Skeletal muscle tissue (tissue), 4 donors: ENCODE data around the gene TBC1D8. TPM values are rescaled to one million over a fixed set of nuclear protein-coding genes. Genes with fewer than 3 reads are reported as not detected.

ENCODE experiments used
- H3K27ac ChIP-seq: one replicate; pipeline ENCODE4 v1.7.0; 2013; ENCODE audit warnings: mild to moderate bottlenecking, low read depth, low read length, inconsistent platforms
- H3K27me3 ChIP-seq, 3 donors: one replicate each; pipeline ENCODE4 v1.7.0; 2013; ENCODE audit warnings: low read length in 3 of 3; ENCODE audit not compliant: control insufficient read depth in 3 of 3, insufficient read depth in 3 of 3
- H3K36me3 ChIP-seq, 3 donors: one replicate each; pipeline ENCODE4 v1.7.0; 2013; ENCODE audit warnings: low read length in 3 of 3; ENCODE audit not compliant: control insufficient read depth in 3 of 3, insufficient read depth in 3 of 3
- H3K4me1 ChIP-seq, 3 donors: one replicate each; pipeline ENCODE4 v1.7.0; 2013; ENCODE audit warnings: low read length in 3 of 3, mild to moderate bottlenecking in 3 of 3; ENCODE audit not compliant: control insufficient read depth in 3 of 3, insufficient read depth in 3 of 3
- H3K4me3 ChIP-seq, 3 donors: one replicate each; pipeline ENCODE4 v1.7.0; 2013; ENCODE audit warnings: low read length in 3 of 3
- H3K9ac ChIP-seq, 3 donors: one replicate each; pipeline ENCODE4 v1.7.0; 2013; ENCODE audit warnings: low read length in 3 of 3, mild to moderate bottlenecking in 3 of 3, moderate library complexity in 2 of 3, low read depth in 1 of 3
- H3K9me3 ChIP-seq, 3 donors: one replicate each; pipeline ENCODE4 v1.7.0; 2013; ENCODE audit warnings: low read length in 3 of 3; ENCODE audit not compliant: control insufficient read depth in 3 of 3
- total RNA-seq: library from RNA; depleted of rRNA; stranded (reverse); fragments of >200 nt; gene quantifications from one replicate; pipeline ENCODE4 v1.2.3, GENCODE V29; 2014
- donor health status: Osteomylitis.

Gene TBC1D8
- total RNA-seq, 1 donor from 2014 or later: 16.2 TPM

GRCh38 chr2:101124643-101125366 is 26.4 kb downstream of the TBC1D8 start:
- Histone ChIP-seq H3K4me3 (peak overlapping the region; percentile 27 to 55 (median 43)), H3K4me1 (peaks cover 57 to 66% (median 65%) of the 10 kb centered on the region in 3 donors), H3K9me3 (no peaks in the 10 kb centered on the region), H3K27ac (peak overlapping the region; percentile 70), H3K27me3 (no peaks in the 10 kb centered on the region), H3K36me3 (no peaks in the 10 kb centered on the region), H3K9ac (peak overlapping the region; percentile 23 to 58 (median 51))

GRCh38 chr2:101123795-101124471 is 27.2 kb downstream of the TBC1D8 start:
- peaks cover 64 to 73% (median 72%) of the 10 kb centered on the region in 3 donors for H3K4me1 ChIP-seq
- H3K27ac ChIP-seq: peak overlapping the region; percentile 70
- no peaks in the 10 kb centered on the region for H3K36me3 ChIP-seq
- H3K9ac ChIP-seq: peak overlapping the region in 2 of 3 donors; percentile 23 to 58
- H3K4me3 ChIP-seq: peak overlapping the region in 2 of 3 donors; percentile 11 to 29
- H3K27me3 ChIP-seq: no peaks in the 10 kb centered on the region
- no peaks in the 10 kb centered on the region for H3K9me3 ChIP-seq

DNA sequence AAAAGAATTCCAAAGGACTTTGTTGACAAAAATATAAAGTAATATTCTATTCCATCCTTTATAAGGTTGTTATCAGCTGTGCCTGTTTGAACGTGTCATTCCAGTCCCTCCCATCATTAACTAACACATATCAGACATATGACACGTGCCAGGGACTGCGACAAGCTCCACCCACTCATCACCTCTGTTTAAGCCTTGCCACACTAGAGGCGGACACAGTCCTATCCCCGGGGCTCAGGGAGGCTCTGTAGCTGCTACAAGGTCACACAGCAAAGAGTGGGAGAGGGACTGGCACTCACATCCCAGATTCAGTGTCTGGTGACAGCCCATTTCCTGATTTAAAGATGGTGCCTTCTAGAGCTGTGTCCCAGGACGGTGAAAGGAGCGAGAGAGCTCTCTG is 30.0 kb downstream of the TBC1D8 start:
- H3K9me3 ChIP-seq: no peaks in the 10 kb centered on the region
- H3K9ac ChIP-seq: peak overlapping the region in 1 of 3 donors; percentile 60
- H3K36me3 ChIP-seq: no peaks in the 10 kb centered on the region
- H3K27me3 ChIP-seq: no peaks in the 10 kb centered on the region
- peak overlapping the region; percentile 94 for H3K27ac ChIP-seq
- peaks cover 58 to 80% (median 74%) of the 10 kb centered on the region in 3 donors for H3K4me1 ChIP-seq
- peak overlapping the region in 1 of 3 donors; percentile 14 for H3K4me3 ChIP-seq

- Histone ChIP-seq H3K9ac (peak overlapping the region in 2 of 3 donors; percentile 42 to 74), H3K4me3 (peak overlapping the region in 1 of 3 donors; percentile 17), H3K27ac (peak overlapping the region; percentile 94)
Observed at GRCh38 chr2:101120124-101120996, 30.8 kb downstream of the TBC1D8 start.

GRCh38 chr2:101119431-101119830 is 31.8 kb downstream of the TBC1D8 start:
- Histone ChIP-seq H3K9ac (peak overlapping the region in 1 of 3 donors; percentile 74), H3K36me3 (no peaks in the 10 kb centered on the region), H3K4me3 (peak overlapping the region in 1 of 3 donors; percentile 17), H3K4me1 (peaks cover 52 to 73% (median 70%) of the 10 kb centered on the region in 3 donors), H3K27me3 (no peaks in the 10 kb centered on the region), H3K27ac (peak overlapping the region; percentile 94), H3K9me3 (no peaks in the 10 kb centered on the region)

More at GRCh38 chr2:101120124-101120996, 30.8 kb downstream of the TBC1D8 start:
- H3K9me3 ChIP-seq: no peaks in the 10 kb centered on the region
- H3K36me3 ChIP-seq: no peaks in the 10 kb centered on the region
- H3K4me1 ChIP-seq: peaks cover 53 to 76% (median 70%) of the 10 kb centered on the region in 3 donors
- H3K27me3 ChIP-seq: no peaks in the 10 kb centered on the region

- Histone ChIP-seq H3K4me1 (peaks cover 60 to 76% (median 72%) of the 10 kb centered on the region in 3 donors), H3K36me3 (no peaks in the 10 kb centered on the region), H3K27me3 (no peaks in the 10 kb centered on the region), H3K9ac (peak overlapping the region in 1 of 3 donors; percentile 57), H3K27ac (peak overlapping the region; percentile 74), H3K4me3 (peak overlapping the region in 1 of 3 donors; percentile 52), H3K9me3 (no peaks in the 10 kb centered on the region)
Observed at GRCh38 chr2:101116841-101117552, 34.2 kb downstream of the TBC1D8 start.

GRCh38 chr2:101116348-101116747 is 34.8 kb downstream of the TBC1D8 start:
- Histone ChIP-seq H3K27ac (peak overlapping the region; percentile 88), H3K4me3 (no peak overlapping the region), H3K36me3 (no peaks in the 10 kb centered on the region), H3K9me3 (no peaks in the 10 kb centered on the region), H3K4me1 (peaks cover 64 to 80% (median 75%) of the 10 kb centered on the region in 3 donors), H3K27me3 (no peaks in the 10 kb centered on the region), H3K9ac (no peak overlapping the region)

DNA sequence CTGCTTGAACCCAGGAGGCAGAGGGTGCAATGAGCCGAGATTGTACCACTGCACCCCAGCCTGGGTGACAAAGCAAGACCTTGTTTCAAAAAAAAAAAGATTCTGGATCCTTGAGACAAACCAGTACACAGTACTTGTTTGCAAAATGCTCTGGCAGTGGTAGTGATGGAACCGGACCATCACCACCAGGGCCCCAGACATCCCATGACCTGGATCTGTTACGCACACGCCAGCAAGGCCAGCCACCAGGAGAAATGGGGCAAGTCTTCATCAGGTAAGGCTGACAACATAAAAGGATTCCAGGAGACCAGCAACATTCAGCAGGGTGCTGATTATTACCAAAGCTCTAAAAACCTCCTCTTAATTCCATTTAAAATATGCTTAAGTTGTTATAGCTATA is 35.5 kb downstream of the TBC1D8 start:
- H3K27me3 ChIP-seq: no peaks in the 10 kb centered on the region
- peak overlapping the region; percentile 88 for H3K27ac ChIP-seq
- no peak overlapping the region for H3K4me3 ChIP-seq
- peak overlapping the region in 1 of 3 donors; percentile 71 for H3K9ac ChIP-seq
- no peaks in the 10 kb centered on the region for H3K9me3 ChIP-seq
- no peaks in the 10 kb centered on the region for H3K36me3 ChIP-seq
- peaks cover 64 to 80% (median 73%) of the 10 kb centered on the region in 3 donors for H3K4me1 ChIP-seq

DNA sequence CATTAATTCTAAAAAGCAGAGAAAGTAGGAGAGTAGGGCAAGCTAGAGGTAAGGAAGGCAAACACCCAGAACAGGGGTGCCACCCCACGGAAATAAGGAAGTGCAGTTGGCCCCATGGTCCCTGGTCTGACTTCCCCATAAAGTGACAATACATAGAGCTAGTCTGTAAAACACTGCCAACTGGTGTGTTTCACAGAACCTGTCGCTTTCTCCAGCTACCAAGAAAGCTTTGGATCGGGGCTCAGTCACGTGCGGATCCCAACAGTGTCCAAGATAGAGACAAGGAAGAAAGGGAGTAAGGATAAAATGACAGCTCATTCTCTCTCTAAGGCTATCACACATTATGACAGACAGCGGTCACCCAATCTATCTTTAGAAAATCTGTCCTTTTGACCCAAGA is 36.4 kb downstream of the TBC1D8 start:
- Histone ChIP-seq H3K36me3 (no peaks in the 10 kb centered on the region), H3K4me3 (peak overlapping the region in 2 of 3 donors; percentile 20 to 42), H3K9ac (peak overlapping the region; percentile 5 to 71 (median 41)), H3K27me3 (no peaks in the 10 kb centered on the region), H3K9me3 (no peaks in the 10 kb centered on the region), H3K4me1 (peaks cover 64 to 80% (median 73%) of the 10 kb centered on the region in 3 donors), H3K27ac (peak overlapping the region; percentile 88)
